HG03025 (cell line): ENCODE measurements around the gene HIGD1C.
"Not testable (repeated sequence)": the region's sequence is repeated elsewhere in the genome, so short reads cannot be mapped to it uniquely, and the experiment has no call there.

Experiments used
- ATAC-seq: cut with Tn5 transposase; IDR thresholded peaks from one replicate; pipeline ENCODE4 v1.9.1; 2021; ENCODE audit warnings: mild to moderate bottlenecking, moderate library complexity; ENCODE audit not compliant: unreplicated experiment, low FRiP score

HIGD1C gene

DNA sequence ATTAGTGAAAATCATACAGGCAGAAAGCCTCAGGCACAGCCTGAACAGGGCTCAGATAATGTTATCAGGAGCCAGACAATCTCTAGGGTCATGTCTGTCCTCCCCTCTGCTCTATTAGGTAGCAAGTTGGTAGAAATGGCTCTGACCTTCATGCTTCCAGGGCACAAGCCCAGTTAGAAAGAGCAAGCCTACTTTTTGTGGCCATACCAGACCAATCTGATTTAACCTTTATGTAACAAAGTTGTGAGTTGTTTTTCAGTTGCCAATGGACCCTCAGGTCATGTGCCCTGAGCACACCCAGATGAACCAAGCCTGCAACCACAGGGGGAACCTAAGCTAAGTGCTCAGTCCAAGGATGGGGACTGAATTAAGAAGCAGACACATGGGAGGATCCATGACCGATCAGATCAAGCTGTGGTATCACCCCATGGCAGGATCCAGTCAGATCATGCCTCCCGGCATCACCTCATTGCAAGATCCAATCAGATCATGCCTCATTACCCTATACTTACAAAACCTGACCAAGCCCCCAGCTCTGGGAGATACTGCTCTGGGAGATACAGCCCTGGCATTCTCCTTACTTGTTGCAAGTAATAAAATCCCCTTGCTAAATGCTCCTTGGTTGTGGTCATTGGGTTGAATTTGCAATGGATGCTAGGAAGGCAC, 18.8 kb upstream of the HIGD1C start:
- ATAC-seq = no peak

DNA sequence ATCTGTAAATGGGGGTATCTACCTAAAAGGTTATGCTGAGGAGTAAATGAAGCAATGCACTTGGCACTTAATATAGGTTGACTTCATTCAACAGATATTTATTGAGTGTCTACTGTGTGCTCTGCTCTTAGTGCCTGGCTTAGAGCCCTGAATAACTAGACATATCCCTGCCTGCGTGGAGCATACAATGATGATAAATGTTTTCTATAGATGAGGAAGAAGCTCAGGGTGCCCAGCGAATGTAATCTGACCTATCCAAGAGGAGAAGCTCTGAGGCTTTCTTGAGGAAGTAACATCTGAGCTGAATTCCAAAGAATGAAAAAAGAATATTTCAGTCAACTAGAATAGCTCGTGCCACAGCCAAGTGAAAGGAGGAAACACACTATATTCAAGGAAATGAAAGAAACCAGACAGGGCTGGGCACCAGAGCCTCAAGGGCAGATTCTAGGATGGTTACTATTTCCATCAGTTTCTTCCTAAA, 17.9 kb upstream of the HIGD1C start:
- no peak for ATAC-seq

DNA sequence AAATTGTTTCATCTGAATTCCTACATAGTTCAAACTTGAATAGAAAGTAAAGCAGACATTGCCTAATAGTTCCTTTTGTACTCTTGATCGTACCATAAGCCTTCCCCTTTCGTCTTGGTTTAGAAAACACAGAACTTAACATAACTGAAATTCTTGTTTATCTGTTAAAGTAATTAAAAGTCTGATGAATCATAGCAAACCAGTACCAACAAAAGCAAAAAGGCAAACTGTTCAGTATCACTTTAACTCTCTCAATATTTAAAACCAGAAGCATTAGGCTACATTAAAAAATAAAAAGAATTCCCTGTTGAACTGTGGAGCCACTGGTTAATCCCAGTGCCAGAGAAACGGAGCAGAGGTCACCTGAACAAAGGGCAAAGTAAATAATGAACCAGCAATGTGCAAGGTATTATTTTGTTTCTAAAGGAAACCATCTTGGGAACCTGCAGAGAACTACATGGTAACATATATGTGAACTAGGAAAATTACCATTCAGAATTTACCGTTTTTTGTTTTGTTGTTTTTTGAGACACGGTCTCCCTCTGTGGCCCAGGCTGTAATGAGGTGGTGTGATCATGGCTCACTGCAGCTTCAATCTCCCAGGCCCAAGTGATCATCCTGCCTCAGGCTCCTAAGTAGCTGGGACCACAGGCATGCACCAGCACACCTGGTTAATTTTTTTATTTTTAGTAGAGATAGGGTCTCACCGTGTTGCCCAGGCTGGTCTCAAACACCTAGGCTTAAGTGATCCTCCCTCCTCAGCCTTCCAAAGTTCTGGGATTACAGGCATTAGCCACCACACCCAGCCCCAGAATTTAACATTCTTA, 17.1 kb upstream of the HIGD1C start:
- ATAC-seq = no peak

DNA sequence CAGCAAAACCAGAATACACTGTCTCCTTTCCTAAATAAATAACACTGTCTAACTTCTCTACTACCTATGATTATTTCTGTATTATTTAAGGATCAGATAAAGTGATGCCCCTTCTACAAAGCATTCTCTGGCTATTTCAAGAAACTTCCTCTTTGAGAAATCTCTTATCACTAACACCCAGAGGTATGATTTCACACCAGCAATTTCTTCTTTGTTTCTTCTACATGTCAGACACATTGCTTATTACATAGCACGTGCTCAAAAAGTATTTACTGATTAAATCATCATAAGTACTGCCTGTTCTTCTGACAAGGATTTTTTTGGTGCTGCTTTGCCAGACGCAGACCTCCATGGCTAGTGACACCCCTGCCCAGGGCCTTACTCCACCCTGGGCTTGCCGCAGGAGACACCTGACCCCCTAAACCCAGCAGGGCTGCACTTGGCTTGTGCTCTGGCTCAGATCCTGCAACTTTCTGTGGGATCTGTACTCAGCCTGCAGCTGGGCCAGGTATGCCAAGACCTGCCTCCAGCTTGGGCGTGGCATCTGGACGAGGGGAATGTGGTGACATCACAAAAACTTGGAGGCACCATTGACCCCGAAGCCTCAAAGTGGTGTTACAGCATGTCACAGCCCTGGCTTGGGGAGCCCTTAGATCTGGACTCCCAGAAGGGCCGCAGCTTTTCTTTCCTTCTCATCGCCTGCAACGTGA, 15.4 kb upstream of the HIGD1C start:
- ATAC-seq = no peak

DNA sequence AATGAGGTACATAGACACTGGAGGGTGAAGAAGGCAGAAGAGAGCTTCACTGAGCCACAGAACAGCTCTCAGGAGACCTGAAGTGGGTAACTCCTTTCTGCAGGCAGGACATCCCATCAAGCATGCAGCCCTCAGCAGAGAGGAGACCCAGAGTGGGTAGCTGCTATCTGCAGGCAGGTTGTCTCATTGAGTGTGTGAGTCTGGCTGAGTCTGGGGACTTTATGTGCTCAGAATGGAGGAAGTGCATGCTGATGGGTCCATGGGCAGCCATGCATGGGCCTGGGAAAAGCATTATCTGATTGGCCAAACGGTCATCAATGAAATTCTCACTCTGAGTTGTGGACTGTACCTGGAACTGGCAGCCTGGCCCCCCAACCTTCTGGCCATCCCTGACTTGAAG, 14.7 kb upstream of the HIGD1C start:
- ATAC-seq = no peak

DNA sequence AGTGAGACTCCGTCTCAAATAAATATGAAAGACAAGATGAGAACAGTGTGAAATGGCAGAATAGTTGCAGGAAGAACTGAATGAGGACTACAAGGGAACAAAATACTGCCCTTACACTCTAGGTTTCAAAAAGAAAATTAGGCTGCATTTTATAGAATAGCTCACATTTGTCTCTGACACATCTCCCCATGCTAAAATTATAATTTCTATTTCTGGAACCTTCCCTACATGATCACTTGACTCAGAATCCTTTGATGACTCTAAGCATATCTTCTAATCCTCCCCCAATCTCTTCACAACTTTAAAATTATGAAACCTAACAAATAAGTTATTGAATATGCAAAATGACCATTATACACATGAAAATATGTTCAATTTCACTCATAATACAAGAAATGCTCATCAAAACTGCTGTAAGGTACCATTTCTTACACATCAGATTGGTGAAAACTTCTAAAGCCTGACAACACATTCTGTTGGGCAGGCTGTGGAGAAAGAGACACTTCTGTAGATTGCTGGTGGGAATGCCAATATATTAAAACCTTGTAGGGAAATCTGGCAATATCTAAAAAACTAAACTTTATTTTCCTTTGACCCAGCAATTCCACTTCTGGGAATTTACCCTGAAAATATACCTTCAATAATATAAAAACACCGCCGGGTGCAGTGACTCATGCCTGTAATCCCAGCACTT, 4.3 kb upstream of the HIGD1C start:
- no peak for ATAC-seq

DNA sequence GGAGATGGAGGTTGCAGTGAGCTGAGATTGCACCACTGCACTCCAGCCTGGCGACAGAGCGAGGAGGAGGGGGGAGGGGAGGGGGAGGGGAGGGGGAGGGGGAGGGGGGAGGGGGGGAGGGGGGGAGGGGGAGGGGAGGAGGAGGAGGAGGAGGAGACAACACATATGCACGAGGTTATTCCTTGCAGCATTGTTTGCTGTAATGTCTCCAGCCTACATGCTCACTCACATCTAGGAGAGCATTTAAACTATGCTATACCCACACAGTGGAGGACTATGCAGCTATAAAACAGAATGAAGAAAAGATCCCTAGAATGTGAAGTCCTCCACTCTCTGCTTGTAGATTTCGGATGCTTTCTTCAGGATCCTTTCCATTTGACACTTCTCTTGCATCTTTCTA, 3.5 kb upstream of the HIGD1C start:
- ATAC-seq = no peak

DNA sequence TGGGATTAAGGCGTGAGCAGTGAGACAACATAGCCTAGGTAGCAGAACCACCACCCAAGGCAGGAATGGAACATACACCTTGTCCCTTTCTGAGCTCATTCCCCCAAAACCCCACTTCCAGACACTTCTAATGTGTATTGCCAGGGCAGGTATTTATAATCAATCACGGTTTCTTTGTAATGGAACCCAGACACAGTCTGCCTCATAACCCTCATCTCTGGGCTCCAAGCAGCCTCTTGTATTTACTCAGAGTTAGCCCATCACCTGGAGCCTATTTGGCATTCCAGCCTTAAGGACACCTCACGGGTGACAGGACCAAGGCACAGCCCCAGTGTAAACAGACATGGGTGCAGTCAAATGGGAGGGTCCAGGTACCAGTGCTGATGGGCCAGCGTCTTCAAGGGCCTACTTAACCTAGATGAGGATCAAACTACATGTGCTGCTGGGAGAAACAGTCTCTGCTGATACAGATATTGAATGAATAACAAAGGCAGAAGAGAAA, 2.5 kb upstream of the HIGD1C start:
- ATAC-seq = no peak

DNA sequence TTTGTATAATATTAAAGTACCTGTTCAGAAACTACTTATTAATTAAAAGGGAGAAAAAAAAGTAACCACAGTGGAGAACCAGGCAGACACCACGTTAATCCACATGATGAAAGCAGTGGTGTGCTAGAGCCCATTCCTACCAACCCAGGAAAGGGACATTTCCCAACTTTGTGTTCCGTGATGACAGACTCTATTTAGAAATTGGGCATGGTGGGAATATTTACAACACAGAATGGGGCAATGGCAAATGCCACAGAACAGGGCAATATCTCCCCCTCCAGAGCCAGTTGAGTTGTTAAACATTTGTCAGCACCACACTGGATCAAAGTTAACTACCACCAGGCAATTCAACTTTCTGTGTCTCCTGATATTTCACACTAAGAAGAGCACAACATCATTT, 1.2 kb upstream of the HIGD1C start:
- ATAC-seq = no peak

DNA sequence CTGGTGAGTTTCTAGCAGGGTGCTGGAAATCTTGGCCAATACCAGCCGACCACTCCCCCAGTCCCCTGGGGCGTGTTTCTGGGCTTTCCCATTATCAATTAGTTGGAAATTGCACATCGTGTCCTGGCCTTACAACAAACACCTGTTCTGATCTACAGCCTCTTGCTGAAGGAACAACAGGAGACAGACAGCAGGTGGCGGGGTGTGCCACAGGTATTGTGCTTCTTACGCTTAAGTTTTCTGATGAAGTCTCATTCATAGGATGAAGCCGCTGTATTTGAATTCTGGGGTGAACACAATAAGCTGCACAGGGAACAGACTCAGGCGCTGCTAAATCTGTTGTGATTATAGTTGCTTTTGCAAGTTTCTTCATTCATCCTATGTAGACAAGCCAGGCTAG, 703 bp downstream of the HIGD1C start:
- no peak for ATAC-seq

DNA sequence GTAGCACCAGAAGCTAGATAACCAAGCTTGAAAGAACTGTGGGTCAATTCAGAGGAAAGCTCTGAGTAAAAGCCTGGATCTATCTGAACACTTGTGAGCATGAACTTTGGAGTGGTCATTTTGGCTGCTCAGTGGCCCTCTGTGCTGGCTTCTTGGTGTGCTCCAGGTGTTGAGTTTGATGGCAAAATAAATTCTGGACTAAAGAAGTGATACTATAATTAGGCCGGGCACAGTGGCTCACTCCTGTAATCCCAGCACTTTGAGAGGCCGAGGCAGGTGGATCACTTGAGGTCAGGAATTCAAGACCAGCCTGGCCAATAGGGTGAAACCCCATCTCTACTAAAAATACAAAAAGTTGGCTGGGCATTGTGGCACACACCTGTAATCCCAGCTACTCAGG, 2.4 kb downstream of the HIGD1C start:
- ATAC-seq = not testable (repeated sequence)

DNA sequence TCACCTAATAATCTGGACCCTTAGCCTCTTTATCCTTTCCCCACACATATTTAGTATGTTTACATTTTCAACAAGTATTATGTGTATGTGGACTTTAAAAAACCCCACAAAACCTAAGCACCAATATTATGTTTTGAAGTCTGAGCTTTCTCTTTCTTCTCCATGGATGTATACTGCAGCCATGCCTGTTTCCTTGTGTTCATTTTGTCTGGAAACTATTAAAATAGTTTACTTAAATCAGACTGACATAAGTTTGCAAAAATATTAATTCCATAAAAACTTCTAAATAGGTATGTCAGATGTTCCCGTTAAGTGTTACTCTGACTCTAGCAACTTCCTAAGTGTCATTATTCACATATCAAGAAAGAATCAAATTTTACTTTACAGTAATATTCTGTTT, 2.9 kb downstream of the HIGD1C start:
- ATAC-seq = no peak

DNA sequence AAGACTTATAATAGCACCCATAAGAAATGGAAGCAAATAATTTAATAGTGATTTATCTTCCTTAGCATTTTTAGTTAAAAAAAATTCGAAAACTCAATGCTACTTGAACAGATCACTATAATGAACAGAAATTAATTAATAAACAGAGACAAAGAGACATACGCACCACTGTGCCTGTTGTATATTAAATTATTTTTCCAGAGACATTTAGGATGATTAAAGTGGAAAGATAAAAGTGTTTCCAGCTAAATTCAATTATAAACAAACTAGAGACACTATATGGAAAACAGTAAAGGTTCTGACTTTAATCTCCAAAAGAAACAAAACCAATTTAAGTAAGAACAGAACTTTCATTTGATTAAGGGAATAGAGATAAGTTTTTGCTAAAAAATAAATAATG, 3.4 kb downstream of the HIGD1C start:
- no peak for ATAC-seq

DNA sequence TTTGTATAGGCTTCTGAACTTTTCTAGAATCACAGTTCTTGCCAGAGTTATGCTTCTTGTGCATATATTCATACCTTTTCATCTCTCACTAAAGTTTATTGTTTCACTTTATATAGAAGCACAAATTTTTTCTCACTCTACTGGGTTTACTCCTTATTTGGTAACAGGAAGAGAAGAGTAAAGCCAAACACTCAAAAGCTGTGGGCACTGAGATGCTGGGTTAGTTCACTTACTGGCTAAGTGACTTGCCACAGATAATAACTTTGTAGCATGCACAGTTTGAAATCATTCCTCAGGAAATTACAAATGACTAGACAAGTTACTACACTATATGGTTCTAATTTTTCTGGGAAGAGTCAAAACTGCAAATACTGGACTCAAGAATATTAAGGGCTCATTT, 7.8 kb downstream of the HIGD1C start:
- no peak for ATAC-seq

DNA sequence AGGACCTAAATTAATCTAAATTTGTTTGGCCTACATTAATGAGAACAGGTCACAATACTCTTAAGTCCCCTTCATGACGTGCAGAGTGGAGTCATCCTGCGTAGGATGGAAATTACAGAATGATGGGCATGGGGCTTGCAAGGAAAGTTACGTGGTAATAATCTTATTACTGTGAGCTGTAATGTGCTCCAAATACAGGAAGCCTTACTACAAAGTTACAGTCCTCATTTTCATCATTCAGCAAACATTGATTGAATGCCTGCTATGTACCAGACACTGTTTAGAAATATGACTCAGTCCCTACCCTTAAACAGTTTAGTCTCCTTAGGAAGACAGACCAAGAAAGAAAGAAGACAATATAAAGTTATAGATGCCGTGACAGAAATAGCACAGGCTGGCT, 9.4 kb downstream of the HIGD1C start:
- ATAC-seq = no peak

DNA sequence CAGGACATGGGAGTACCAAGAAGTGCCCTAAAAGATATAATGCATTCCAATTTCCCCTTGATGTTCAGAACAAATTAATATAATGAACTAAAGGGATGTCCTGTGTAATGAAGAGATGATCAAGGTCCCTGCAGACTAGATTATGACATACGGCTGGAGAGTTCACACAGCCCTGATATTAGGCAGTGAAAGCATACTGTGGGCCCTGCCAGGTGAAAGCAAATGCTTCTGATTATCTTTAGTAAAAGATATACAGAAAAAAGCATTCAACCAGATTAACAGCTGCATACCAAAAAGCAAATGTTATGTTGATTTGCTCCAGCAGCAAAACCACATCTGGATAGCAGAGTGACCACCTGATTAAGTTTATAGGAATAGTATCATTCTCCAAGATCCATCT, 12.1 kb downstream of the HIGD1C start:
- ATAC-seq = no peak

DNA sequence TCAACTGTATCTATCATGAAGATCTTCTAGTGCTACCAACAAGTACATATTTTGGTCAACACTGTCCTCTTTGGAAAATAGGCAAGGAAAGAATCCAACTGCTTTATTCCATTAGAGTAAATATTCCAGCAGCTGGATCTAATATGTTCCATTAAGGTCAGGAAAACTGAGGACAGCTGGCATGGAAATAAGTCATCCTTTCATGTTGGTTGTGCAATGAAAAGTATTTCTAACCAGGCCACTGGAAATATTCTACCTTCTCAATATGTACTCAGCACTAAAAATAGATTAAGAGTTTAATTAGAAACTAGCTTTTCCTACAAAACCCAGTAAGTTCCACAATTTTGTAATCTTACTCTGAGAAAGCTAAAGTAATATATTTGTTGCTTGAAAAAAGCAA, 19.6 kb downstream of the HIGD1C start:
- ATAC-seq = no peak

DNA sequence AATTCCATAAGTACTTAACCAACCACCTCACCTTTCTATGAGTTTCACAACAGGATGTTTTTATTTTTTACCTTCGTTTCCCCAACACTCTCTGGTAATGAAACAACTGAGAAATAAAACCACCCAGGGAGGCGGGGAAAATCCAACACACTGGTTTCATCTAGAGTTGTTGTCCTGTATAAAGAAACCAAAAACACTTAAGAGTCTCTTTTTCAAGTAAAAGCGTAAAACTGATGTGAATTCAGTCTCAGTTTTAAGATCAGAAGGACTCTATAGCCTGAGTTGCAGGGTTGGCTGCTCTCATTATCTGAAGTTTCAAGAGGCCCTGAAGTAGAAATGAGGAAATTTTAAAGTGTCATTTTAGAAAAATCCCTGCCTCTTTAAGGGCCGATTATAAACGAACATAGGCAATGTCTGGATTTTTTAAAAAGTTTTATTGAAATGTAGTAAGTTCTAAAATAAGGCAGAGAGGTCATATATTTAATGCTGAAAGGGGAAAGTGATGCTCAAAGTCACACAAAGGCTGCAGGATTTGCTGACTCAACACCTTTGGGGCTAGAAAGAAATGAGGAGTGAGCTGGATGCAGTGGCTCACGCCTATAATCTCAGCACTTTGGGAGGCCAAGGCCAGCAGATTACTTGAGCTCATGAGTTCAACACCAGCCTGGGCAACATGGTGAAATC, 27.2 kb downstream of the HIGD1C start:
- ATAC-seq = no peak

DNA sequence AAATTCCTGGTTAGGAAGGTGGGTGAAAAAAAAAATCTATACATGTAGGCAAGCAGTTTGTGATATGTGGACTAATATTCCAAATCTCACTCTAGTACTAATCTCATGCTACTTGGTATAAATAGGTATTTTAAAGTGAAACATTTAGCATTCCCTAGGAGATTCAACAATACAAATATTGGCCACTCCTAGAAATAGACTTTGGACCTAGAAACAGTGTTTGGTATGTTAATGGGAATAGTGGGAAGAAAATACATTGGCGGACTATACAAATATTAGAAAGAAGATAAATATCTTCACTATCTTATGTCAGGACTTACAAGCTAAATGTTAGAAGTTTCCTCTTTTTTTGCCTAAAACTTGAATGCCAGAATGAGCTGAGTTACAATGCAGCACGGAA, 28.2 kb downstream of the HIGD1C start:
- no peak for ATAC-seq
